ENCODE measurements around the gene CACNG7.
"Not testable (repeated sequence)": the region's sequence is repeated elsewhere in the genome, so short reads cannot be mapped to it uniquely, and the experiment has no call there.

- TF ChIP-seq TAF1 (IDR thresholded peaks at IDR 0.05; ENCODE audit: borderline replicate concordance, low read depth, low read length); POLR2AphosphoS5 (IDR thresholded peaks at IDR 0.05; ENCODE audit: low read depth, low read length); POLR2A (IDR thresholded peaks at IDR 0.05; ENCODE audit: low read depth, low read length): not testable (repeated sequence)
These were observed 39.5 kb downstream of the CACNG7 start for GRCh38 chr19:53948611-53949010.
